ENCODE results near the gene PDYN. TPM values are rescaled to one million over a fixed set of nuclear protein-coding genes. Genes with fewer than 3 reads are reported as not detected.

Gene PDYN
- total RNA-seq, 1 donor from 2014 or later, result not detected

DNA sequence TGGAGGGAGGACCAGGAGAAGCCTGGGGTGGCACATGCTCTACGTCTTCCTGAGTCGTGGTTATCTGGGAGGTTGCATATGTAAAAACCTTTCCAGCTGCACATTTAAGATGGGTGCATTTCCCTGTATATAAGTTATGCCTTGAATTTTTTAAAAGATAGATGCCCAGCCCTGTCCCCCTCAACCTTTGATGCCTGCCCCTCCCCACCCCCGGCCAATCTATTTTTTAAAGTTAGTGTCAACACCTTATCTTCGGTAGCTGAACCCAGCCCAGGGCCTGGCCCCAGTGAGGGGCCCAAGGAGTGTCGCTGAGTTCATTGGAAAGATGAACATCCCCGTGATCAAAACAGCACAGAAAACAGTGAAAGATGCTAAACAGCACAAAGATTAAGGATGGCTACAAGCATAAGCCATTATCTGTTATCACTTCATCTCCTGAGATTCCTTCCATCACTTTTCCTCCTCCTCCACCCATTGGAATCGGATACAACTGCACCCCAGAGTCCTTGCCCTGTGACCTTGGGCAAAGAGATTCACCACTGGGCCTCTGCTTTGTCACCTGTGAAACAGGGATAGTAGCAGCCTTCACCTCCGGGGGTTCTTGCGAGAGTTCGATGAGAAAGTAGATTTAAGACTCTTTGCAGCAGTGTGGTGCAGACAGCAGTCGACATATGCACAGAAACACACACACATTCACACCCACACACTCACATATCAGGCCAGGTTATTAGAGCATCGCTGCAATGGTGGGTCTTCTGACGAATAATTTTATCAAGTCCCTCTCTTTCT is 51.2 kb downstream of the PDYN start:
- Mint-ChIP-seq H3K4me3 (no peak overlapping the region), H3K36me3 (no peaks in the 10 kb centered on the region), H3K27ac (no peak overlapping the region), H3K9me3 (no peaks in the 10 kb centered on the region), H3K27me3 (ENCODE audit: low read depth) (peaks cover 36% of the 10 kb centered on the region), H3K4me1 (peaks cover 24% of the 10 kb centered on the region)
- DNase-seq (ENCODE audit: low spot score in 2 of 2, unreplicated experiment in 2 of 2), result no peak
- TF ChIP-seq, protein P1, sequence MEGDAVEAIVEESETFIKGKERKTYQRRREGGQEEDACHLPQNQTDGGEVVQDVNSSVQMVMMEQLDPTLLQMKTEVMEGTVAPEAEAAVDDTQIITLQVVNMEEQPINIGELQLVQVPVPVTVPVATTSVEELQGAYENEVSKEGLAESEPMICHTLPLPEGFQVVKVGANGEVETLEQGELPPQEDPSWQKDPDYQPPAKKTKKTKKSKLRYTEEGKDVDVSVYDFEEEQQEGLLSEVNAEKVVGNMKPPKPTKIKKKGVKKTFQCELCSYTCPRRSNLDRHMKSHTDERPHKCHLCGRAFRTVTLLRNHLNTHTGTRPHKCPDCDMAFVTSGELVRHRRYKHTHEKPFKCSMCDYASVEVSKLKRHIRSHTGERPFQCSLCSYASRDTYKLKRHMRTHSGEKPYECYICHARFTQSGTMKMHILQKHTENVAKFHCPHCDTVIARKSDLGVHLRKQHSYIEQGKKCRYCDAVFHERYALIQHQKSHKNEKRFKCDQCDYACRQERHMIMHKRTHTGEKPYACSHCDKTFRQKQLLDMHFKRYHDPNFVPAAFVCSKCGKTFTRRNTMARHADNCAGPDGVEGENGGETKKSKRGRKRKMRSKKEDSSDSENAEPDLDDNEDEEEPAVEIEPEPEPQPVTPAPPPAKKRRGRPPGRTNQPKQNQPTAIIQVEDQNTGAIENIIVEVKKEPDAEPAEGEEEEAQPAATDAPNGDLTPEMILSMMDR (IDR thresholded peaks at IDR 0.05; ENCODE audit: unreplicated experiment), result no peak

DNA sequence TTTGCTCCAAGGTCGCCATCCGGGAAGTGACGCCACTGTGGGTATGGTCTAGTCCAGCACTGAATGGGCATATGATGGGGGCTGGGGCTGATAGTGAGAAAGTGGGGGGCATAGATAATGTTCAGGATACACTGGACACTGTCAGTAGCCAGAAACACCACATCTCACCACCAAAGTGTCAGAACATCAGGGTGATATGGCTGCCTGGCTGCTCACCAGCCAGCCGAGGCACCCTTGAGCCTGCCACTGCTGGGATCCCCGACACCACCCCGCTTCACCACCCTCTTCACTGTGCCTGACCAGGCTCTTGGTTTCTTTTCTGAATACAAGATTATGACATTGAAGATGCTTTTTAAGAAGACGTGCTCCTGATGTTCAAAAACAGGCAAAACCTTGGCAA is 51.8 kb downstream of the PDYN start:
- Mint-ChIP-seq H3K4me3 (no peak overlapping the region), H3K36me3 (no peaks in the 10 kb centered on the region), H3K27ac (no peak overlapping the region), H3K27me3 (ENCODE audit: low read depth) (peaks cover 33% of the 10 kb centered on the region), H3K9me3 (no peaks in the 10 kb centered on the region), H3K4me1 (peaks cover 19% of the 10 kb centered on the region)
- DNase-seq (ENCODE audit: low spot score in 2 of 2, unreplicated experiment in 2 of 2), result no peak
- TF ChIP-seq, protein P1 (IDR thresholded peaks at IDR 0.05; ENCODE audit: unreplicated experiment), result no peak

DNA sequence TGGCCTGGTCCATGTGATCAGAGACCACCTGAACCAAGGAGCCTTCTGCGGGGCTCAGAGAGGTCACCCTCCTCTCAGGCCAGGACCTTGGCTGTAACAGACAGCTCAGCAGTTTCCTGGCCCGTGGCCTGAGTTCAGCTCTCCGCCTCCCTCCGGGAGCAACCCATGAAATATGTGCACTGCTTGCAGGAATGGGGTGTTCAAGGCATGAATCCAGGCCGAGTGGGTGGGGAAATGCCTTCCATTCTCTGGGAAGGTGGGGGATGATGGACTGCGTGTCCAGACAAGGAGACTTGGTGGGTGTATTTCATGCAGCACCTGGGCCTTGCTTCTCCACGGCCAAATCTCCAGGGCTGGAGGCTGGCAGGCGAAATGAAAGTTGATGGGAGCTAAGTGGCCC is 52.6 kb downstream of the PDYN start:
- TF ChIP-seq, protein P1 (IDR thresholded peaks at IDR 0.05; ENCODE audit: unreplicated experiment), result no peak
- no peak overlapping the region for H3K4me3 Mint-ChIP-seq
- no peaks in the 10 kb centered on the region for H3K9me3 Mint-ChIP-seq
- H3K36me3 Mint-ChIP-seq, result no peaks in the 10 kb centered on the region
- no peak overlapping the region for H3K27ac Mint-ChIP-seq
- H3K4me1 Mint-ChIP-seq, result peaks cover 13% of the 10 kb centered on the region
- peaks cover 26% of the 10 kb centered on the region for H3K27me3 Mint-ChIP-seq (ENCODE audit: low read depth)
- DNase-seq (ENCODE audit: low spot score in 2 of 2, unreplicated experiment in 2 of 2), result no peak

DNA sequence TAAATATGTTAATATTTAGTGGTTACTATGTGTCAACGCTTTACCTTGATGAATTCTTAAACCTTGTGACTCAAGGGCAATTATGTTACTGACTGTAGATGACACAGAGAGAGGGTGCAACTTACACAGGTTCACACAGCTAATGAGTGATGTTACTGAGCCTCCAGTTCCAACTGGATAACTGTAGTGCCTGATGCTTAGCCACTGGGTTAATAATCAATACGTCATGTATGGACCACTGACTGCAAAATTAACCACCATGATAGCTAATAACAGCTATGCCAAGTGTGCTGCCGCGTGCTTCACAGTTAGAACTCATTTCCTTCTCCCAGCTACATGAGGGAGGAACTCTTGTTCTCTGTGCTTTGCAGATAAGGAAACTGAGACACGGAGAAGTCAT is 53.3 kb downstream of the PDYN start:
- no peak for DNase-seq (ENCODE audit: low spot score in 2 of 2, unreplicated experiment in 2 of 2)
- H3K27me3 Mint-ChIP-seq (ENCODE audit: low read depth), result peaks cover 21% of the 10 kb centered on the region
- H3K36me3 Mint-ChIP-seq, result no peaks in the 10 kb centered on the region
- TF ChIP-seq, protein P1 (IDR thresholded peaks at IDR 0.05; ENCODE audit: unreplicated experiment), result no peak
- no peak overlapping the region for H3K4me3 Mint-ChIP-seq
- peaks cover 13% of the 10 kb centered on the region for H3K4me1 Mint-ChIP-seq
- no peaks in the 10 kb centered on the region for H3K9me3 Mint-ChIP-seq
- no peak overlapping the region for H3K27ac Mint-ChIP-seq

DNA sequence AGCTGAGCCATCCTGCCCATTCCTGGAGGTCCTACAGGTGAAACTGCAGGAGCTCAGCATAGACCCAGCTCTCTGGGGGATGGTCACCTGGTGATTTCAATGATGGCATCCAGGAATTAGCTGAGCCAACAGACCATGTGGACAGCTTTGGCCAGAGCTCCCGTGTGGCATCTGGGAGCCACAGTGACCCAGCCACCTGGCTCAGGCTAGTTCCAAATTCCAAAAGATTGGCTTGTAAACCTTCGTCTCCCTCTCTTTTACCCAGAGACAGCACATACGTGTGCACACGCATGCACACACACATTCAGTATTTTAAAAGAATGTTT is 54.6 kb downstream of the PDYN start:
- TF ChIP-seq, protein P1 (IDR thresholded peaks at IDR 0.05; ENCODE audit: unreplicated experiment), result no peak
- H3K27me3 Mint-ChIP-seq (ENCODE audit: low read depth), result peaks cover 13% of the 10 kb centered on the region
- DNase-seq (ENCODE audit: low spot score in 2 of 2, unreplicated experiment in 2 of 2), result no peak
- H3K9me3 Mint-ChIP-seq, result no peaks in the 10 kb centered on the region
- no peak overlapping the region for H3K4me3 Mint-ChIP-seq
- H3K4me1 Mint-ChIP-seq, result peaks cover 23% of the 10 kb centered on the region
- no peak overlapping the region for H3K27ac Mint-ChIP-seq
- H3K36me3 Mint-ChIP-seq, result no peaks in the 10 kb centered on the region
